ENCODE data around the gene SRGAP1. TPM values are rescaled to one million over a fixed set of nuclear protein-coding genes. Genes with fewer than 3 reads are reported as not detected.

The SRGAP1 gene
- total and polyA plus RNA-seq, 2 of the 8 experiments (the other 6 are each of a cell fraction or from before 2014, with no cell fraction given), result 3.2 to 7.3 TPM

- Histone ChIP-seq H4K20me1 (replicated peaks in 1 of 2; ENCODE audit: control insufficient read depth in 1 of 2, insufficient read depth in 2 of 2, low read length in 2 of 2) (no peaks in the 10 kb centered on the region), H3K79me2 (ENCODE audit: control insufficient read depth in 1 of 2, insufficient read depth in 2 of 2, low read length in 2 of 2) (no peaks in the 10 kb centered on the region), H3K27ac (ENCODE audit: low read depth, low read length) (no peak overlapping the region), H3K9me3 (ENCODE audit: insufficient read depth in 2 of 2, low read depth in 1 of 2, low read length in 1 of 2) (no peaks in the 10 kb centered on the region), H3K18ac (ENCODE audit: extremely low read depth, low read length) (no peak overlapping the region), H4K8ac (ENCODE audit: extremely low read depth, insufficient read depth, low read length) (no peak overlapping the region), H3K14ac (ENCODE audit: insufficient read length) (no peak overlapping the region), H2AK5ac (ENCODE audit: low read depth, low read length) (no peak overlapping the region), H3K4me2 (ENCODE audit: insufficient read depth in 1 of 2, low read depth in 2 of 2, low read length in 2 of 2) (no peak overlapping the region), H3K9ac (replicated peaks in 1 of 4; ENCODE audit: extremely low read depth in 1 of 4, low read depth in 3 of 4, low read length in 3 of 4) (no peak overlapping the region), H2BK15ac (ENCODE audit: low read length) (no peak overlapping the region), H2BK5ac (ENCODE audit: low read depth, low read length) (no peak overlapping the region), H3K27me3 (replicated peaks in 1 of 4; ENCODE audit: control insufficient read depth in 3 of 4, extremely low read depth in 1 of 4, insufficient read depth in 3 of 4, low read length in 3 of 4) (no peaks in the 10 kb centered on the region), H3K79me1 (ENCODE audit: low read depth, low read length) (no peaks in the 10 kb centered on the region), H3K56ac (replicated peaks; ENCODE audit: insufficient read length, low read depth, low read length) (no peak overlapping the region), H3K4ac (replicated peaks; ENCODE audit: insufficient read length, low read depth, low read length) (no peak overlapping the region), H3K23ac (ENCODE audit: insufficient read length) (no peak overlapping the region), H3K4me3 (ENCODE audit: extremely low read depth in 1 of 4, insufficient read depth in 2 of 4, low read depth in 3 of 4, low read length in 4 of 4) (no peak overlapping the region), H2AFZ (ENCODE audit: low read length) (no peak overlapping the region), H2BK12ac (ENCODE audit: low read depth, low read length) (no peak overlapping the region), H3K36me3 (ENCODE audit: control insufficient read depth in 2 of 4, insufficient read depth in 4 of 4, low read length in 3 of 4) (peaks cover 0 to 6% (median 2%) of the 10 kb centered on the region in 4 experiments; a peak in 1 of 8 replicates), H2BK120ac (replicated peaks; ENCODE audit: low read depth, low read length) (no peak overlapping the region), H3K23me2 (ENCODE audit: low read depth, low read length) (no peaks in the 10 kb centered on the region), H2BK20ac (ENCODE audit: low read length) (no peak overlapping the region), H4K91ac (replicated peaks; ENCODE audit: insufficient read length, low read length) (no peak overlapping the region), H4K5ac (ENCODE audit: insufficient read length, low read depth, low read length) (no peak overlapping the region), H3K4me1 (replicated peaks in 1 of 4; ENCODE audit: control insufficient read depth in 3 of 4, insufficient read depth in 4 of 4, low read length in 3 of 4) (no peaks in the 10 kb centered on the region)
- DNase-seq (ENCODE audit: low read depth in 1 of 2, low spot score in 2 of 2) (no peak), FAIRE-seq (no peak)
- POLR2A ChIA-PET (ENCODE audit: partially characterized antibody), result no interaction called here
- WGBS, 2 experiments (ENCODE audit: extremely low coverage in 1 of 2, insufficient coverage in 1 of 2, insufficient read length in 1 of 2, insufficient replicate concordance in 2 of 2, low coverage in 1 of 2, low lambda C conversion rate in 2 of 2, missing lambda C conversion rate in 1 of 2), result 93% methylated on average over 1 of the region's 1 CpG; no CpG with 5 or more reads in 1 of the 2 experiments
- CTCF ChIA-PET (ENCODE audit: partially characterized antibody), result interaction anchor here (1.4 kb wide), 1 partner anchor 10 kb away, joined by 3 read pairs; no protein-coding TSS in a partner anchor
- TF ChIP-seq TBP (IDR thresholded peaks at IDR 0.05; ENCODE audit: low read depth, low read length) (no peak), ATF3 (IDR thresholded peaks at IDR 0.05; ENCODE audit: insufficient read depth, low read depth, low read length) (no peak), HDAC2 (IDR thresholded peaks at IDR 0.05; ENCODE audit: borderline replicate concordance in 1 of 2, low read depth in 2 of 2, low read length in 2 of 2) (no peak), SAP30 (IDR thresholded peaks at IDR 0.05; ENCODE audit: insufficient read depth, insufficient replicate concordance, low read length) (no peak), EZH2 (IDR thresholded peaks at IDR 0.05; ENCODE audit: low read depth, low read length, severe bottlenecking) (no peak), SUZ12 (IDR thresholded peaks at IDR 0.05; ENCODE audit: low read length) (no peak), SIN3A (conservative IDR thresholded peaks at IDR 0.05 in 1 of 2, IDR thresholded peaks at IDR 0.05 in 1 of 2; ENCODE audit: low read depth in 1 of 2, low read length in 2 of 2) (no peak), HDAC6 (IDR thresholded peaks at IDR 0.05; ENCODE audit: low read depth, low read length) (no peak)
- TF ChIP-seq, protein P1, sequence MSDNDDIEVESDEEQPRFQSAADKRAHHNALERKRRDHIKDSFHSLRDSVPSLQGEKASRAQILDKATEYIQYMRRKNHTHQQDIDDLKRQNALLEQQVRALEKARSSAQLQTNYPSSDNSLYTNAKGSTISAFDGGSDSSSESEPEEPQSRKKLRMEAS (IDR thresholded peaks at IDR 0.05), result no peak
Measured at GRCh38 chr12:64123448-64123847, 278.9 kb downstream of the SRGAP1 start.
